ENCODE measurements around the gene DMWD. TPM values are rescaled to one million over a fixed set of nuclear protein-coding genes. Genes with fewer than 3 reads are reported as not detected.
"Not testable (repeated sequence)": the region's sequence is repeated elsewhere in the genome, so short reads cannot be mapped to it uniquely, and the experiment has no call there.

Gene DMWD
- total RNA-seq, 2 experiments from 2014 or later = 28.6 to 31.5 TPM

DNA sequence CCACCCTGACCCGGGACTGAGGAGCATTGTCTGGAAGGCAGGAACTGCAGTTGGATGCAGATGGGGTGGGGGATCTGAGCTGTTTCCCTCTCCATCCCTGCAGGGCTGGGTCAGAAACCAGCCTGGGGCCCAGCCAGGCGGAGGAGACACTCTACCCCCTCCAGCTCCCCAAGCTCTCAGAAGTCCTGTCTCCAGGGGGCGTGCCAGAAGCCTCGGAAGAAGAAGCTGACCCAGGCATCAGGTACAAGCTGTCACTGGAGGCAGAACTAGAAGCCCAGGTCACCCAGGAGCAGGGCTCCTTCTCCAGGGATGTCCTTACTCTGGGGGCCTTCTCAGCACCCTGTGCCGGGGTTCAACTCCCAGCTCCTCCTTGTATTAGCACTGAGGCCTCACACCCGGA is 39.1 kb downstream of the DMWD start:
- Histone ChIP-seq H3K36me3 (ENCODE audit: insufficient read depth, low read length) (no peaks in the 10 kb centered on the region), H3K27me3 (ENCODE audit: control insufficient read depth in 1 of 2, insufficient read depth in 2 of 2, low read length in 2 of 2) (no peaks in the 10 kb centered on the region), H3K4me3 (ENCODE audit: low read length) (no peak overlapping the region), H3K27ac (ENCODE audit: low read depth in 1 of 2, low read length in 2 of 2) (no peak overlapping the region), H3K9me3 (ENCODE audit: control insufficient read depth in 1 of 2, insufficient read depth in 1 of 2, low read length in 2 of 2) (no peaks in the 10 kb centered on the region), H3K4me1 (ENCODE audit: insufficient read depth, low read length) (no peaks in the 10 kb centered on the region)
- DNase-seq = no peak
- H3K27me3 Mint-ChIP-seq = no peaks in the 10 kb centered on the region
- no peaks in the 10 kb centered on the region for H3K9me3 Mint-ChIP-seq
- TF ChIP-seq, protein P1, sequence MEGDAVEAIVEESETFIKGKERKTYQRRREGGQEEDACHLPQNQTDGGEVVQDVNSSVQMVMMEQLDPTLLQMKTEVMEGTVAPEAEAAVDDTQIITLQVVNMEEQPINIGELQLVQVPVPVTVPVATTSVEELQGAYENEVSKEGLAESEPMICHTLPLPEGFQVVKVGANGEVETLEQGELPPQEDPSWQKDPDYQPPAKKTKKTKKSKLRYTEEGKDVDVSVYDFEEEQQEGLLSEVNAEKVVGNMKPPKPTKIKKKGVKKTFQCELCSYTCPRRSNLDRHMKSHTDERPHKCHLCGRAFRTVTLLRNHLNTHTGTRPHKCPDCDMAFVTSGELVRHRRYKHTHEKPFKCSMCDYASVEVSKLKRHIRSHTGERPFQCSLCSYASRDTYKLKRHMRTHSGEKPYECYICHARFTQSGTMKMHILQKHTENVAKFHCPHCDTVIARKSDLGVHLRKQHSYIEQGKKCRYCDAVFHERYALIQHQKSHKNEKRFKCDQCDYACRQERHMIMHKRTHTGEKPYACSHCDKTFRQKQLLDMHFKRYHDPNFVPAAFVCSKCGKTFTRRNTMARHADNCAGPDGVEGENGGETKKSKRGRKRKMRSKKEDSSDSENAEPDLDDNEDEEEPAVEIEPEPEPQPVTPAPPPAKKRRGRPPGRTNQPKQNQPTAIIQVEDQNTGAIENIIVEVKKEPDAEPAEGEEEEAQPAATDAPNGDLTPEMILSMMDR (IDR thresholded peaks at IDR 0.05) = no peak
- H3K27ac Mint-ChIP-seq = no peak overlapping the region
- H3K4me1 Mint-ChIP-seq (ENCODE audit: low read depth) = no peaks in the 10 kb centered on the region
- ATAC-seq (ENCODE audit: poor library complexity) = no peak
- intact Hi-C loops (cut with DNase I, micrococcal nuclease) = no loop called here
- POLR2A ChIA-PET = interaction anchor here (0.6 kb wide), 1 partner anchor 343 kb away, joined by 3 read pairs; no protein-coding TSS in a partner anchor
- H3K4me3 Mint-ChIP-seq = no peak overlapping the region
- CTCF ChIA-PET = no interaction called here
- H3K36me3 Mint-ChIP-seq (ENCODE audit: low read depth) = no peaks in the 10 kb centered on the region

DNA sequence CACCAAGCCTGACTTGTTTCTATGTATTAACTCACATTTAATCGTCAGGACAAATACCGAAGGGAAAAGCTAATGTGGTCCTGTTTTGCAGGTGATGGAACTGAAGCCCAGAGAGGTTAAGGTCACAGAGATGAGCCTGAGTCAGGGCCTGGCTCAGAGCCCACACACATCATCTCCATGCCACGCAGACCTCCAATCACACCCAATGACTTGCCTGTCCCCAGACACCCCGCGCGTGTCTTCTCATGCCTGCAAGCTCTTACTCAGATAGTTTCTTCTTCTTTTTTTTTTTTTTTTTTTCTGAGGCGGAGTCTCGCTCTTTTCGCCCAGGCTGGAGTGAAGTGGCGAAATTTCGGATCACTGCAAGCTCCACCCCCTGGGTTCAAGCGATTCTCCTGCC is 40.0 kb downstream of the DMWD start:
- intact Hi-C loops (cut with DNase I, micrococcal nuclease) = no loop called here
- ChIA-PET CTCF (interaction anchor here (0.7 kb wide), 1 partner anchor 194 kb away, joined by 3 read pairs; no protein-coding TSS in a partner anchor), POLR2A (interaction anchor here (0.7 kb wide), 1 partner anchor 43 kb away, joined by 3 read pairs; no protein-coding TSS in a partner anchor)
- no peak overlapping the region for H3K4me3 ChIP-seq (ENCODE audit: low read length)
- no peak for ATAC-seq (ENCODE audit: poor library complexity)
- H3K9me3 ChIP-seq (ENCODE audit: control insufficient read depth in 1 of 2, insufficient read depth in 1 of 2, low read length in 2 of 2) = no peaks in the 10 kb centered on the region
- no peaks in the 10 kb centered on the region for H3K4me1 ChIP-seq (ENCODE audit: insufficient read depth, low read length)
- Mint-ChIP-seq H3K36me3 (ENCODE audit: low read depth) (no peaks in the 10 kb centered on the region), H3K27me3 (peaks cover under 1% of the 10 kb centered on the region), H3K4me3 (no peak overlapping the region), H3K27ac (no peak overlapping the region), H3K4me1 (ENCODE audit: low read depth) (no peaks in the 10 kb centered on the region), H3K9me3 (no peaks in the 10 kb centered on the region)
- H3K27ac ChIP-seq (ENCODE audit: low read depth in 1 of 2, low read length in 2 of 2) = no peak overlapping the region
- TF ChIP-seq, protein P1 (IDR thresholded peaks at IDR 0.05) = no peak
- no peaks in the 10 kb centered on the region for H3K27me3 ChIP-seq (ENCODE audit: control insufficient read depth in 1 of 2, insufficient read depth in 2 of 2, low read length in 2 of 2)
- DNase-seq = no peak
- no peaks in the 10 kb centered on the region for H3K36me3 ChIP-seq (ENCODE audit: insufficient read depth, low read length)

DNA sequence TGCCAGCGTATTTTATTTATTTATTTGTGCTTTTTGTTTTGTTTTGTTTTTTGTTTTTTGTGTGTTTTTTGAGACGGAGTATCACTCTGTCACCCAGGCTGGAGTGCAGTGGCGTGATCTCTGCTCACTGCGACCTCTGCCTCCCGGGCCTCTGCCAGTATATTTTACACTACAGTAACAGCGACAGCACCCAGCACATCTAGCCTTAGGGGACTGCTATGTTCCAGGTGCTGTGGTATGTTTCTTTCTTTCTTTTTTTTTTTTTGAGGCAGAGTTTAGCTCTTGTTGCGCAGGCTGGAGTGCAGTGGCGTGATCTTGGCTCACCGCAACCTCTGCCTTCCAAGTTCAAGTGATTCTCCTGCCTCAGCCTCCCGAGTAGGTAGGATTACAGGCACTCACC is 41.2 kb downstream of the DMWD start:
- H3K4me3 Mint-ChIP-seq; ATAC-seq (ENCODE audit: poor library complexity); H3K36me3 ChIP-seq (ENCODE audit: insufficient read depth, low read length); H3K4me1 ChIP-seq (ENCODE audit: insufficient read depth, low read length); H3K27me3 ChIP-seq (ENCODE audit: control insufficient read depth in 1 of 2, insufficient read depth in 2 of 2, low read length in 2 of 2); H3K4me1 Mint-ChIP-seq (ENCODE audit: low read depth); DNase-seq; H3K27ac Mint-ChIP-seq; POLR2A ChIA-PET; H3K27me3 Mint-ChIP-seq; H3K9me3 ChIP-seq (ENCODE audit: control insufficient read depth in 1 of 2, insufficient read depth in 1 of 2, low read length in 2 of 2); intact Hi-C loops (cut with DNase I, micrococcal nuclease); H3K9me3 Mint-ChIP-seq; H3K27ac ChIP-seq (ENCODE audit: low read depth in 1 of 2, low read length in 2 of 2); H3K4me3 ChIP-seq (ENCODE audit: low read length); H3K36me3 Mint-ChIP-seq (ENCODE audit: low read depth): not testable (repeated sequence)
- CTCF ChIA-PET = interaction anchor here (0.6 kb wide), 1 partner anchor 47 kb away, joined by 3 read pairs; no protein-coding TSS in a partner anchor

DNA sequence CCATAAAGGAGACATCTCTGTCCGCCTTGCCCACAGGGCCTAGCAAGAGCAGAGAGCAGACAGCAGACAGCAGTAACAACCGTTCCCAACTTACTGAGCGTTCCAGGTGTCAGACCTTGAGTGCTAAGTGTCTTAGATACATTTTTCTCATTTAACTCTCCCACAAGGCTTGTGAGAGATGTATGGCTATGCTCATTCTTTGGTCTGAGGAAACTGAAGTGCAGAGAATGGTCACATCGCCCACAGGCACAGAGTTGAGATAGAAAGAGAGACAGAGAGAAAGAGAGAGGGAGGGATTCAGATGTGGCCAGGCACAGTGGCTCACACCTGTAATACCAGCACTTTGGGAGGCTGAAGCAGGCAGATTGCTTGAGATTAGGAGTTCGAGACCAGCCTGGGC is 45.1 kb downstream of the DMWD start:
- ChIA-PET POLR2A (no interaction called here), CTCF (interaction anchor here (1.4 kb wide), 1 partner anchor 69 kb away, joined by 3 read pairs; no protein-coding TSS in a partner anchor)
- Histone ChIP-seq H3K27me3 (ENCODE audit: control insufficient read depth in 1 of 2, insufficient read depth in 2 of 2, low read length in 2 of 2) (peaks cover 0 to 5% of the 10 kb centered on the region in 2 experiments), H3K9me3 (ENCODE audit: control insufficient read depth in 1 of 2, insufficient read depth in 1 of 2, low read length in 2 of 2) (no peaks in the 10 kb centered on the region), H3K4me3 (ENCODE audit: low read length) (no peak overlapping the region), H3K4me1 (ENCODE audit: insufficient read depth, low read length) (no peaks in the 10 kb centered on the region), H3K27ac (ENCODE audit: low read depth in 1 of 2, low read length in 2 of 2) (no peak overlapping the region), H3K36me3 (ENCODE audit: insufficient read depth, low read length) (no peaks in the 10 kb centered on the region)
- intact Hi-C loops (cut with DNase I, micrococcal nuclease) = no loop called here
- Mint-ChIP-seq H3K4me3 (no peak overlapping the region), H3K36me3 (ENCODE audit: low read depth) (no peaks in the 10 kb centered on the region), H3K9me3 (no peaks in the 10 kb centered on the region), H3K27ac (no peak overlapping the region), H3K27me3 (peaks cover 16% of the 10 kb centered on the region), H3K4me1 (ENCODE audit: low read depth) (no peaks in the 10 kb centered on the region)
- DNase-seq = no peak
- ATAC-seq (ENCODE audit: poor library complexity) = no peak
- TF ChIP-seq, protein P1 (IDR thresholded peaks at IDR 0.05) = no peak
